H1 (cell line): ENCODE data around the gene FIS1. TPM values are rescaled to one million over a fixed set of nuclear protein-coding genes. Genes with fewer than 3 reads are reported as not detected.

ENCODE experiments used
- CTCF ChIA-PET: fragments of 300-600 bp; sonication (Branson Sonifier 250); formaldehyde crosslinking; loops from one replicate; lab custom pipeline; 2021; ENCODE audit not compliant: partially characterized antibody; lab: Charles Lee
- POLR2A ChIA-PET: fragments of 300-600 bp; sonication (Branson Sonifier 250); formaldehyde crosslinking; loops from one replicate; lab custom pipeline; 2021; ENCODE audit warnings: inconsistent platforms; ENCODE audit not compliant: partially characterized antibody; lab: Charles Lee
- DNase-seq, 2 experiments: peaks; one replicate each; pipeline versions ENCODE4 v3.0.0 to v3.0.0-alpha.2; 2010 to 2022; ENCODE audit warnings: low spot score in 2 of 2, low read depth in 1 of 2, mixed read lengths in 1 of 2
- FAIRE-seq: peaks from 2 replicates; lab custom pipeline; 2011; peaks lifted over from hg19 to GRCh38; lab: Jason Lieb, UNC
- H2AFZ ChIP-seq: 2 replicates; pipeline ENCODE4 v1.8.1; 2012; ENCODE audit warnings: low read length, inconsistent platforms
- H2AK5ac ChIP-seq: 2 replicates; pipeline ENCODE4 v1.6.1; 2013; ENCODE audit warnings: low read depth, low read length
- H2BK120ac ChIP-seq: replicated peaks from 2 replicates; pipeline ENCODE3; 2013; ENCODE audit warnings: low read depth, low read length, inconsistent platforms
- H2BK12ac ChIP-seq: 2 replicates; pipeline ENCODE4 v1.6.1; 2013; ENCODE audit warnings: low read depth, low read length
- H2BK15ac ChIP-seq: 2 replicates; pipeline ENCODE4 v1.6.1; 2013; ENCODE audit warnings: low read length
- H2BK20ac ChIP-seq: 2 replicates; pipeline ENCODE4 v1.6.1; 2013; ENCODE audit warnings: low read length
- H2BK5ac ChIP-seq: 2 replicates; pipeline ENCODE4 v1.6.1; 2013; ENCODE audit warnings: low read depth, low read length
- H3K14ac ChIP-seq: 2 replicates; pipeline ENCODE4 v1.6.1; 2013; ENCODE audit warnings: inconsistent platforms; ENCODE audit not compliant: insufficient read length
- H3K18ac ChIP-seq: 2 replicates; pipeline ENCODE4 v1.6.1; 2013; ENCODE audit warnings: low read length; ENCODE audit errors: extremely low read depth
- H3K23ac ChIP-seq: 2 replicates; pipeline ENCODE4 v1.6.1; 2013; ENCODE audit warnings: inconsistent platforms; ENCODE audit not compliant: insufficient read length
- H3K23me2 ChIP-seq: 2 replicates; pipeline ENCODE4 v1.6.1; 2013; ENCODE audit warnings: low read depth, low read length
- H3K27ac ChIP-seq: 2 replicates; pipeline ENCODE4 v1.6.1; 2011; ENCODE audit warnings: low read depth, low read length, inconsistent platforms
- H3K27me3 ChIP-seq, 4 experiments: replicated peaks in 1 of 4; 1 replicate in 1 of 4; 2 replicates in 3 of 4; pipeline versions ENCODE4 v1.6.1 to v1.8.1; 2011 to 2013; ENCODE audit warnings: low read length in 3 of 4, mild to moderate bottlenecking in 3 of 4, inconsistent platforms in 2 of 4, mixed read lengths in 2 of 4, moderate library complexity in 1 of 4; ENCODE audit not compliant: control insufficient read depth in 3 of 4, insufficient read depth in 3 of 4; ENCODE audit errors: extremely low read depth in 1 of 4
- H3K36me3 ChIP-seq, 4 experiments: 2 replicates each; pipeline versions ENCODE4 v1.6.1 to v1.8.1; 2011 to 2013; ENCODE audit warnings: mild to moderate bottlenecking in 4 of 4, low read length in 3 of 4, moderate library complexity in 2 of 4, control low read depth in 1 of 4, inconsistent platforms in 1 of 4; ENCODE audit not compliant: insufficient read depth in 4 of 4, control insufficient read depth in 2 of 4
- H3K4ac ChIP-seq: replicated peaks from 2 replicates; pipeline ENCODE3; 2013; ENCODE audit warnings: low read length, low read depth, mixed read lengths, inconsistent platforms; ENCODE audit not compliant: insufficient read length
- H3K4me1 ChIP-seq, 4 experiments: replicated peaks in 1 of 4; 1 replicate in 1 of 4; 2 replicates in 3 of 4; pipeline versions ENCODE4 v1.6.1 to v1.8.1; 2011 to 2013; ENCODE audit warnings: low read length in 3 of 4, inconsistent platforms in 2 of 4, mixed read lengths in 1 of 4; ENCODE audit not compliant: insufficient read depth in 4 of 4, control insufficient read depth in 3 of 4
- H3K4me2 ChIP-seq, 2 experiments: 2 replicates each; pipeline versions ENCODE4 v1.6.1 to v1.8.1; 2011 to 2013; ENCODE audit warnings: low read depth in 2 of 2, low read length in 2 of 2, control low read depth in 1 of 2, inconsistent platforms in 1 of 2, mild to moderate bottlenecking in 1 of 2; ENCODE audit not compliant: insufficient read depth in 1 of 2
- H3K4me3 ChIP-seq, 4 experiments: fragments of 200-600, 300-600 bp in 1 of 4; sonication (generic), shearing (Covaris generic), sonication (Bioruptor Twin) in 1 of 4; 2 replicates each; pipeline versions ENCODE4 v1.5.1 to v1.8.1; 2011 to 2016; ENCODE audit warnings: low read length in 4 of 4, low read depth in 3 of 4, control low read depth in 2 of 4, inconsistent platforms in 2 of 4, mild to moderate bottlenecking in 2 of 4, mixed read lengths in 1 of 4, moderate library complexity in 1 of 4; ENCODE audit not compliant: insufficient read depth in 2 of 4; ENCODE audit errors: extremely low read depth in 1 of 4
- H3K56ac ChIP-seq: replicated peaks from 2 replicates; pipeline ENCODE3; 2013; ENCODE audit warnings: low read depth, mild to moderate bottlenecking, mixed read lengths, low read length, inconsistent platforms; ENCODE audit not compliant: insufficient read length
- H3K79me1 ChIP-seq: 2 replicates; pipeline ENCODE4 v1.6.1; 2013; ENCODE audit warnings: low read depth, low read length, control low read depth
- H3K79me2 ChIP-seq, 2 experiments: 2 replicates each; pipeline versions ENCODE4 v1.6.1 to v1.8.1; 2012 to 2013; ENCODE audit warnings: low read length in 2 of 2, mild to moderate bottlenecking in 2 of 2, inconsistent platforms in 1 of 2; ENCODE audit not compliant: insufficient read depth in 2 of 2, control insufficient read depth in 1 of 2
- H3K9ac ChIP-seq, 4 experiments: replicated peaks in 1 of 4; 1 replicate in 1 of 4; 2 replicates in 3 of 4; pipeline versions ENCODE4 v1.6.1 to v1.8.1; 2011 to 2013; ENCODE audit warnings: low read depth in 3 of 4, low read length in 3 of 4, control low read depth in 2 of 4, mild to moderate bottlenecking in 2 of 4, moderate library complexity in 2 of 4, inconsistent platforms in 1 of 4; ENCODE audit errors: extremely low read depth in 1 of 4
- H3K9me3 ChIP-seq, 2 experiments: 2 replicates each; pipeline versions ENCODE4 v1.6.1 to v1.8.1; 2012 to 2013; ENCODE audit warnings: mild to moderate bottlenecking in 2 of 2, moderate library complexity in 2 of 2, control low read depth in 1 of 2, inconsistent platforms in 1 of 2, low read depth in 1 of 2, low read length in 1 of 2, mixed read lengths in 1 of 2; ENCODE audit not compliant: insufficient read depth in 2 of 2
- H4K20me1 ChIP-seq, 2 experiments: replicated peaks in 1 of 2; 2 replicates each; pipeline versions ENCODE3 to v1.8.1; 2011 to 2013; ENCODE audit warnings: inconsistent platforms in 2 of 2, low read length in 2 of 2, mild to moderate bottlenecking in 1 of 2; ENCODE audit not compliant: insufficient read depth in 2 of 2, control insufficient read depth in 1 of 2
- H4K5ac ChIP-seq: 2 replicates; pipeline ENCODE4 v1.6.1; 2013; ENCODE audit warnings: low read length, low read depth, mixed read lengths, inconsistent platforms; ENCODE audit not compliant: insufficient read length
- H4K8ac ChIP-seq: 2 replicates; pipeline ENCODE4 v1.8.0; 2013; ENCODE audit warnings: mild to moderate bottlenecking, moderate library complexity, low read length, inconsistent platforms; ENCODE audit not compliant: insufficient read depth; ENCODE audit errors: extremely low read depth
- H4K91ac ChIP-seq: replicated peaks from 2 replicates; pipeline ENCODE3; 2013; ENCODE audit warnings: low read length, mixed read lengths, inconsistent platforms; ENCODE audit not compliant: insufficient read length
- CHD1 ChIP-seq: IDR thresholded peaks from 2 replicates; pipeline ENCODE4 v1.6.1; 2012; ENCODE audit warnings: low read depth, low read length, improper control_type of control experiment
- CREB1 ChIP-seq: IDR thresholded peaks from 2 replicates; pipeline ENCODE4 v1.6.1; 2012; ENCODE audit warnings: inconsistent platforms
- EGR1 ChIP-seq: IDR thresholded peaks from 2 replicates; pipeline ENCODE4 v1.6.1; 2011; ENCODE audit warnings: low read depth, low read length, borderline replicate concordance
- EZH2 ChIP-seq: fragments of 200-600 bp; sonication (generic); IDR thresholded peaks from 2 replicates; pipeline ENCODE4 v1.7.1; 2012; ENCODE audit warnings: low read depth, mild to moderate bottlenecking, moderate library complexity, low read length, inconsistent platforms; ENCODE audit not compliant: severe bottlenecking
- MAFK ChIP-seq: IDR thresholded peaks from 2 replicates; pipeline ENCODE4 v1.6.1; 2012; ENCODE audit warnings: low read depth, mild to moderate bottlenecking, improper control_type of control experiment, low read length
- RBBP5 ChIP-seq: IDR thresholded peaks from 2 replicates; pipeline ENCODE4 v1.7.1; 2012; ENCODE audit warnings: low read depth, mild to moderate bottlenecking, inconsistent platforms, low read length, moderate library complexity, borderline replicate concordance
- SUZ12 ChIP-seq: fragments of 200-600 bp; sonication (generic); IDR thresholded peaks from 2 replicates; pipeline ENCODE4 v1.6.1; 2012; ENCODE audit warnings: mild to moderate bottlenecking, inconsistent platforms, low read length, moderate library complexity, mixed read lengths
- TBP ChIP-seq: IDR thresholded peaks from 2 replicates; pipeline ENCODE4 v1.6.1; 2011; ENCODE audit warnings: low read depth, low read length, improper control_type of control experiment
- YY1 ChIP-seq: IDR thresholded peaks from 2 replicates; pipeline ENCODE4 v1.6.1; 2011; ENCODE audit warnings: low read depth, mild to moderate bottlenecking, low read length
- WGBS, 2 experiments: shearing (Covaris generic) in 1 of 2; methylation state at CpG; one replicate each; pipeline versions ENCODE4 v1.1.6 to v1.1.7; 2013 to 2015; ENCODE audit warnings: low lambda C conversion rate in 2 of 2, mixed read lengths in 2 of 2, inconsistent platforms in 1 of 2, low coverage in 1 of 2, missing lambda C conversion rate in 1 of 2; ENCODE audit not compliant: insufficient replicate concordance in 2 of 2, insufficient coverage in 1 of 2, insufficient read length in 1 of 2; ENCODE audit errors: extremely low coverage in 1 of 2, missing lambda C conversion rate in 1 of 2; 5-methylcytosine and 5-hydroxymethylcytosine counted together
- polyA plus RNA-seq, 7 experiments: library from polyadenylated mRNA; depleted of rRNA in 3 of 7; stranded (reverse) in 5 of 7; unstranded in 2 of 7; fragments of >200 nt in 5 of 7; fragments of 200-250 nt in 2 of 7; gene quantifications; 1 replicate in 5 of 7; 2 replicates in 1 of 7; 4 replicates in 1 of 7; pipeline versions ENCODE4 v1.2.1 to v1.2.3, GENCODE V29; 2011 to 2013; ENCODE audit warnings: missing spikeins in 2 of 7, mixed read lengths in 2 of 7
- total RNA-seq: library from RNA; stranded (reverse); fragmentation: NEBNext Ultra II Directional; extraction: Animal tissue kit (Norgen Biotek cat#: 25700); gene quantifications from 2 replicates; pipeline ENCODE4 v1.2.1, GENCODE V29; 2021

FIS1 gene
- total and polyA plus RNA-seq, 2 of the 8 experiments (the other 6 are each of a cell fraction or from before 2014, with no cell fraction given), result 128 to 195 TPM

- CTCF ChIA-PET, result interaction anchor here (1.0 to 5.4 kb wide), 6 partner anchors 11 to 54 kb away, joined by 4 to 45 read pairs (median 8); partner anchors contain the start of genes CLDN15 and FIS1
- peaks cover 0 to 3% of the 10 kb centered on the region in 2 experiments for H4K20me1 ChIP-seq
- H3K36me3 ChIP-seq, result no peaks in the 10 kb centered on the region
- POLR2A ChIA-PET, result interaction anchor here (2.0 kb wide), 1 partner anchor 17 kb away, joined by 6 read pairs; no protein-coding TSS in a partner anchor
- no peak overlapping the region for H2BK20ac ChIP-seq
- H3K4me3 ChIP-seq, result no peak overlapping the region
- H3K27me3 ChIP-seq, result no peaks in the 10 kb centered on the region; a peak in 1 of 7 replicates
- no peak overlapping the region for H2BK15ac ChIP-seq
- no peak overlapping the region for H2AFZ ChIP-seq
- WGBS, 2 experiments, result 91% methylated on average over 4 of the region's 4 CpGs; no CpG with 5 or more reads in 1 of the 2 experiments
- peaks cover 0 to 11% of the 10 kb centered on the region in 2 experiments; a peak in 3 of 4 replicates for H3K79me2 ChIP-seq
- peaks cover 7% of the 10 kb centered on the region; the same call in 1 of the 2 replicates for H3K23me2 ChIP-seq
- H2BK120ac ChIP-seq, result no peak overlapping the region
- H3K79me1 ChIP-seq, result 0 out of 2 replicates have a peak, but pooled peaks cover 3% of the 10 kb centered on the region
- H3K27ac ChIP-seq, result no peak overlapping the region
- H3K56ac ChIP-seq, result no peak overlapping the region
- DNase-seq (no peak), FAIRE-seq (no peak)
- H3K4me2 ChIP-seq, result no peak overlapping the region
- no peak overlapping the region for H3K18ac ChIP-seq
- H2BK12ac ChIP-seq, result no peak overlapping the region
- no peak overlapping the region for H3K23ac ChIP-seq
- H2AK5ac ChIP-seq, result no peak overlapping the region
- TF ChIP-seq CREB1 (no peak), EGR1 (no peak), EZH2 (no peak), TBP (no peak), CHD1 (no peak), MAFK (no peak), YY1 (no peak), SUZ12 (no peak), RBBP5 (no peak)
- no peak overlapping the region for H4K8ac ChIP-seq
- H3K14ac ChIP-seq, result no peak overlapping the region
- H3K4ac ChIP-seq, result no peak overlapping the region
- H3K9me3 ChIP-seq, result no peaks in the 10 kb centered on the region
- H4K91ac ChIP-seq, result no peak overlapping the region
- no peaks in the 10 kb centered on the region for H3K4me1 ChIP-seq
- no peak overlapping the region for H3K9ac ChIP-seq
- no peak overlapping the region for H2BK5ac ChIP-seq
- H4K5ac ChIP-seq, result no peak overlapping the region
Measured at GRCh38 chr7:101255796-101256195, 10.9 kb upstream of the FIS1 start.
